Keratinocyte (primary cell): ENCODE results near the gene CFH.
"Not testable (repeated sequence)": the region's sequence is repeated elsewhere in the genome, so short reads cannot be mapped to it uniquely, and the experiment has no call there.

ENCODE experiments used
- CTCF ChIP-seq, 3 experiments: IDR thresholded peaks in 1 of 3; conservative IDR thresholded peaks in 1 of 3; optimal IDR thresholded peaks in 1 of 3; 2 replicates in 2 of 3; 3 replicates in 1 of 3; pipeline versions ENCODE3 to v1.5.1; 2011; ENCODE audit warnings: low read length in 3 of 3, mild to moderate bottlenecking in 3 of 3, moderate library complexity in 2 of 3, control low read depth in 1 of 3, inconsistent platforms in 1 of 3; ENCODE audit not compliant: insufficient read depth in 2 of 3; ENCODE audit errors: extremely low read depth in 1 of 3
- EZH2 ChIP-seq: IDR thresholded peaks from one replicate; pipeline ENCODE4 v1.6.1; 2012; ENCODE audit warnings: inconsistent platforms, mild to moderate bottlenecking, low read length, moderate library complexity

- not testable (repeated sequence) for TF ChIP-seq CTCF (optimal IDR thresholded peaks at IDR 0.05 in 1 of 3, IDR thresholded peaks at IDR 0.05 in 1 of 3, conservative IDR thresholded peaks at IDR 0.05 in 1 of 3; ENCODE audit: extremely low read depth in 1 of 3, insufficient read depth in 2 of 3, low read length in 3 of 3); EZH2
Measured at GRCh38 chr1:196765019-196765740, 113.3 kb downstream of the CFH start.
